Liver (tissue), 3 donors: ENCODE results near the gene DNAH6.

Source experiments
- CTCF ChIP-seq: fragments of 150-350 bp; IDR thresholded peaks from 2 replicates; pipeline ENCODE4 v1.5.1; 2017; ENCODE audit warnings: improper control_type of control experiment, low read depth, low read length; ENCODE audit not compliant: missing input control
- RAD21 ChIP-seq, 2 donors: IDR thresholded peaks; 2 replicates each; pipeline ENCODE4 v1.6.1; 2016; ENCODE audit warnings: antibody characterized with exemption in 2 of 2, mild to moderate bottlenecking in 2 of 2
- RXRA ChIP-seq, 2 donors: IDR thresholded peaks; 2 replicates each; pipeline ENCODE4 v1.6.1; 2017 to 2018; ENCODE audit warnings: antibody characterized with exemption in 2 of 2, mild to moderate bottlenecking in 1 of 2
- TAF1 ChIP-seq: conservative IDR thresholded peaks from 2 replicates; pipeline ENCODE4 v1.6.1; 2016; ENCODE audit warnings: antibody characterized with exemption, mild to moderate bottlenecking
- YY1 ChIP-seq: IDR thresholded peaks from 2 replicates; pipeline ENCODE4 v1.6.1; 2016; ENCODE audit warnings: antibody characterized with exemption, mild to moderate bottlenecking
- ZBTB33 ChIP-seq: IDR thresholded peaks from 2 replicates; pipeline ENCODE4 v1.6.1; 2016; ENCODE audit warnings: antibody characterized with exemption
- TF ChIP-seq, protein P1 (sequence below): IDR thresholded peaks from 2 replicates; pipeline ENCODE4 v1.6.1; 2016; ENCODE audit warnings: antibody characterized with exemption
- donor health status: healthy.
- donor health status: healthy.

- TF ChIP-seq RAD21 (IDR thresholded peaks at IDR 0.05) (no peak), CTCF (no peak), ZBTB33 (no peak), YY1 (no peak), RXRA (IDR thresholded peaks at IDR 0.05) (no peak), TAF1 (no peak)
- TF ChIP-seq, protein P1, sequence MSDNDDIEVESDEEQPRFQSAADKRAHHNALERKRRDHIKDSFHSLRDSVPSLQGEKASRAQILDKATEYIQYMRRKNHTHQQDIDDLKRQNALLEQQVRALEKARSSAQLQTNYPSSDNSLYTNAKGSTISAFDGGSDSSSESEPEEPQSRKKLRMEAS: no peak
Measured at GRCh38 chr2:84496386-84496785, 19.9 kb upstream of the DNAH6 start.
